Suppressor macrophage treated with lipopolysaccharide for 1 hour (primary cell): ENCODE measurements around the gene ALG9.

Source experiments
- DNase-seq, 3 donors: peaks; one replicate each; pipeline ENCODE4 v3.0.0-alpha.2; 2020 to 2022

ALG9 gene

GRCh38 chr11:111834432-111835163, 36.8 kb downstream of the ALG9 start:
- DNase-seq, result no peak

- no peak for DNase-seq
Observed at GRCh38 chr11:111833524-111833923, 37.9 kb downstream of the ALG9 start.

- no peak for DNase-seq
Observed at GRCh38 chr11:111829185-111829968, 42.0 kb downstream of the ALG9 start.

GRCh38 chr11:111826322-111826950, 44.9 kb downstream of the ALG9 start:
- DNase-seq, result no peak

- no peak for DNase-seq
Observed at GRCh38 chr11:111823629-111824028, 47.8 kb downstream of the ALG9 start.

GRCh38 chr11:111823131-111823530, 48.2 kb downstream of the ALG9 start:
- no peak for DNase-seq

GRCh38 chr11:111819829-111820237, 51.5 kb downstream of the ALG9 start:
- no peak for DNase-seq

- DNase-seq, result peak in 1 of 3 donors; percentile 8
Observed at GRCh38 chr11:111819161-111819828, 52.1 kb downstream of the ALG9 start.

GRCh38 chr11:111815489-111815888, 55.9 kb downstream of the ALG9 start:
- DNase-seq, result no peak

- DNase-seq, result no peak
Observed at GRCh38 chr11:111814557-111815320, 56.6 kb downstream of the ALG9 start.

- DNase-seq, result no peak
Observed at GRCh38 chr11:111814106-111814505, 57.3 kb downstream of the ALG9 start.

- no peak for DNase-seq
Observed at GRCh38 chr11:111812211-111812610, 59.2 kb downstream of the ALG9 start.

- DNase-seq, result no peak
Observed at GRCh38 chr11:111811445-111811844, 59.9 kb downstream of the ALG9 start.

GRCh38 chr11:111808834-111809233, 62.5 kb downstream of the ALG9 start:
- no peak for DNase-seq

GRCh38 chr11:111808063-111808588, 63.3 kb downstream of the ALG9 start:
- DNase-seq, result no peak

GRCh38 chr11:111807076-111807475, 64.3 kb downstream of the ALG9 start:
- no peak for DNase-seq

GRCh38 chr11:111801135-111801534, 70.2 kb downstream of the ALG9 start:
- DNase-seq, result no peak

GRCh38 chr11:111798279-111798678, 73.1 kb downstream of the ALG9 start:
- no peak for DNase-seq

GRCh38 chr11:111797145-111797581, 74.2 kb downstream of the ALG9 start:
- peak; percentile 83 to 95 (median 92) for DNase-seq

- peak; percentile 19 to 37 (median 23) for DNase-seq
Observed at GRCh38 chr11:111796696-111797095, 74.7 kb downstream of the ALG9 start.

- no peak for DNase-seq
Observed at GRCh38 chr11:111795334-111795985, 75.9 kb downstream of the ALG9 start.

- no peak for DNase-seq
Observed at GRCh38 chr11:111793863-111794262, 77.5 kb downstream of the ALG9 start.
